ENCODE results near the gene EHMT1. TPM values are rescaled to one million over a fixed set of nuclear protein-coding genes. Genes with fewer than 3 reads are reported as not detected.

Gene EHMT1
- total RNA-seq, 1 donor from 2014 or later, result 82.7 TPM

DNA sequence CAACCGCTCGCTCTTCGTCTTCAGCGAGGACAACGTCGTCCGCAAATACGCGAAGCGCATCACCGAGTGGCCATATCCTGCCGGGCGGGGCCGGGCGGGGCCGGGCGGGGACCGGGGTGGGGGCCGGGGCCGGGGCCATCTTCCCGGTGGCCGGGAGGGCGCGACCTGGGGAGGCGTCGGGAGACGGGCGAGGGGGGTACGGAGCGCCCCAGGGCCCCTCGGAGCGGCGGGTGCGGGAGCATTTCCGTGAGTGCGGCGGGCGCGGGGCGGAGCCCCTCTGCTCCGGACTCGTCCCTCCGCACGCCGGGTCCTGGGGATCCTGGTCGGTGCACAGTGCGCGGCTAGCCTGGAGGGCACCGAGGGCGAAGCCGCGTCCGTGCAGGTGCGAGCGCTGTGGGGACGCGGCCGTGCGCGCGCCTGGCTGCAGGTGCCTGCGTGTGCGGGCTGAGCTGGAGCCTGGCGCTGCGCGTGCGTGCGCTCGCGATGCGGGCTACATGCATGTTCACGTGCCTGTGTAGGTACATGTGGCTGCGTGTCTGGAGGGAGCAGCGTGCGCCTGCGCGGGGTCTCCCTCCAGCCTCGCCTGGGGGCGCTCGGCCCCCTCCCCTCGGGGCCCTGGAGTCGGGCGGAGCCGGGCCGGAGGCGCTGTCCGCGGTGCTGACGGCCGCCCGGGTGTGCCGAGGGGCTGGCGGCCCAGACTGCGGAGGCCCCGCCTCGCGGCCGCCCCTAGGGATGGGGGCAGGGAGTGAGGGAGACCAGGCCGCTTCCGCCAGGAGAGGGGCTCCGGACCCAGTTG lies 259.5 kb downstream of the EHMT1 start:
- Histone ChIP-seq H3K36me3 (no peaks in the 10 kb centered on the region), H3K4me3 (peak overlapping the region; percentile 16), H3K27me3 (peaks cover 45% of the 10 kb centered on the region), H3K9me3 (no peaks in the 10 kb centered on the region), H3K27ac (no peak overlapping the region), H3K4me1 (no peaks in the 10 kb centered on the region)
- ATAC-seq (peak; percentile 47), DNase-seq (no peak)
- TF ChIP-seq, protein P1, sequence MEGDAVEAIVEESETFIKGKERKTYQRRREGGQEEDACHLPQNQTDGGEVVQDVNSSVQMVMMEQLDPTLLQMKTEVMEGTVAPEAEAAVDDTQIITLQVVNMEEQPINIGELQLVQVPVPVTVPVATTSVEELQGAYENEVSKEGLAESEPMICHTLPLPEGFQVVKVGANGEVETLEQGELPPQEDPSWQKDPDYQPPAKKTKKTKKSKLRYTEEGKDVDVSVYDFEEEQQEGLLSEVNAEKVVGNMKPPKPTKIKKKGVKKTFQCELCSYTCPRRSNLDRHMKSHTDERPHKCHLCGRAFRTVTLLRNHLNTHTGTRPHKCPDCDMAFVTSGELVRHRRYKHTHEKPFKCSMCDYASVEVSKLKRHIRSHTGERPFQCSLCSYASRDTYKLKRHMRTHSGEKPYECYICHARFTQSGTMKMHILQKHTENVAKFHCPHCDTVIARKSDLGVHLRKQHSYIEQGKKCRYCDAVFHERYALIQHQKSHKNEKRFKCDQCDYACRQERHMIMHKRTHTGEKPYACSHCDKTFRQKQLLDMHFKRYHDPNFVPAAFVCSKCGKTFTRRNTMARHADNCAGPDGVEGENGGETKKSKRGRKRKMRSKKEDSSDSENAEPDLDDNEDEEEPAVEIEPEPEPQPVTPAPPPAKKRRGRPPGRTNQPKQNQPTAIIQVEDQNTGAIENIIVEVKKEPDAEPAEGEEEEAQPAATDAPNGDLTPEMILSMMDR (IDR thresholded peaks at IDR 0.05), result no peak
- intact Hi-C loops (cut with DNase I), result no loop called here

DNA sequence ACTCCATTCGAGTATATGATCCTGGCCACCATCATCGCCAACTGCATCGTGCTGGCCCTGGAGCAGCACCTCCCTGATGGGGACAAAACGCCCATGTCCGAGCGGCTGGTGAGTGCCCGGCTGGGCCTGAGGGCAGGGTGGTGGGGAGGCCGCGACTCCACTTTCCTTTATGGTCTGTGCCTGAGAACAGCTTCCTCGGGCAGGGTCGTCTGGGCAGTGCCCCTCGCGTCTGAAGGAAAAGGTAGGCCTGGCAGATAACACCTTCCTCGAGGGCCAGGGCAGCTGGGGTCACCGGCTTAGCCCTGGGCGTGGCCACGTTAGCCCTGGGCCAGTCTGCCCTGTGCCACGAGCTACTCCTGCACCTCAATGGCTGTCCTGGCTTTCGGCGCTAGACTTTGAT lies 260.2 kb downstream of the EHMT1 start:
- no peak for DNase-seq
- no peak for ATAC-seq
- peaks cover 45% of the 10 kb centered on the region for H3K27me3 ChIP-seq
- no peaks in the 10 kb centered on the region for H3K4me1 ChIP-seq
- no peak overlapping the region for H3K4me3 ChIP-seq
- intact Hi-C loops (cut with DNase I), result no loop called here
- H3K36me3 ChIP-seq, result no peaks in the 10 kb centered on the region
- H3K9me3 ChIP-seq, result no peaks in the 10 kb centered on the region
- no peak overlapping the region for H3K27ac ChIP-seq
- TF ChIP-seq, protein P1 (IDR thresholded peaks at IDR 0.05), result no peak

GRCh38 chr9:137879566-137880150 lies 260.9 kb downstream of the EHMT1 start:
- intact Hi-C loops (cut with DNase I), result no loop called here
- ATAC-seq, result no peak

GRCh38 chr9:137880160-137880975 lies 261.6 kb downstream of the EHMT1 start:
- H3K27me3 ChIP-seq, result peaks cover 43% of the 10 kb centered on the region
- H3K4me3 ChIP-seq, result no peak overlapping the region

More at GRCh38 chr9:137879566-137880150, 260.9 kb downstream of the EHMT1 start:
- TF ChIP-seq, protein P1 (IDR thresholded peaks at IDR 0.05), result no peak
- no peaks in the 10 kb centered on the region for H3K4me1 ChIP-seq
- H3K9me3 ChIP-seq, result no peaks in the 10 kb centered on the region
- no peak for DNase-seq
- H3K4me3 ChIP-seq, result no peak overlapping the region
- no peaks in the 10 kb centered on the region for H3K36me3 ChIP-seq
- no peak overlapping the region for H3K27ac ChIP-seq
- peaks cover 45% of the 10 kb centered on the region for H3K27me3 ChIP-seq

GRCh38 chr9:137880976-137881530 lies 262.2 kb downstream of the EHMT1 start:
- Histone ChIP-seq H3K27ac (no peak overlapping the region), H3K4me1 (no peaks in the 10 kb centered on the region), H3K36me3 (no peaks in the 10 kb centered on the region), H3K9me3 (no peaks in the 10 kb centered on the region), H3K4me3 (no peak overlapping the region), H3K27me3 (peaks cover 36% of the 10 kb centered on the region)
- TF ChIP-seq, protein P1 (IDR thresholded peaks at IDR 0.05), result no peak
- DNase-seq (no peak), ATAC-seq (no peak)
- intact Hi-C loops (cut with DNase I), result no loop called here

More at GRCh38 chr9:137880160-137880975, 261.6 kb downstream of the EHMT1 start:
- ATAC-seq, result no peak
- no peaks in the 10 kb centered on the region for H3K36me3 ChIP-seq
- H3K4me1 ChIP-seq, result no peaks in the 10 kb centered on the region
- H3K27ac ChIP-seq, result no peak overlapping the region
- TF ChIP-seq, protein P1 (IDR thresholded peaks at IDR 0.05), result no peak
- no peak for DNase-seq
- intact Hi-C loops (cut with DNase I), result no loop called here
- no peaks in the 10 kb centered on the region for H3K9me3 ChIP-seq

All from upper lobe of right lung (tissue), 1 donor.